HepG2 (cell line): ENCODE results near the gene ODC1. TPM values are rescaled to one million over a fixed set of nuclear protein-coding genes. Genes with fewer than 3 reads are reported as not detected.

ENCODE experiments used
- BORCS8-MEF2B ChIP-seq: sonication (generic); formaldehyde crosslinking; IDR thresholded peaks from 2 replicates; pipeline ENCODE4 v1.8.0; 2022; ENCODE audit warnings: mild to moderate bottlenecking, missing genetic modification reagents
- DBP ChIP-seq: sonication (generic); formaldehyde crosslinking; IDR thresholded peaks from 2 replicates; pipeline ENCODE4 v1.4.0; 2020; ENCODE audit warnings: missing genetic modification reagents; ENCODE audit errors: not compliant biosample characterization
- DRAP1 ChIP-seq: IDR thresholded peaks from 2 replicates; pipeline ENCODE4 v1.6.1; 2016; ENCODE audit warnings: missing genetic modification reagents, missing compliant biosample characterization
- EED ChIP-seq: sonication (generic); formaldehyde crosslinking; IDR thresholded peaks from 2 replicates; pipeline ENCODE4 v1.5.0; 2020; ENCODE audit warnings: mild to moderate bottlenecking, missing genetic modification reagents
- FOSL2 ChIP-seq: sonication (generic); formaldehyde crosslinking; IDR thresholded peaks from 2 replicates; pipeline ENCODE4 v1.4.0; 2020; ENCODE audit warnings: missing genetic modification reagents
- JUND ChIP-seq: sonication (generic); formaldehyde crosslinking; IDR thresholded peaks from 2 replicates; pipeline ENCODE4 v1.8.0; 2022; ENCODE audit warnings: mild to moderate bottlenecking, missing genetic modification reagents
- RARG ChIP-seq: sonication (generic); formaldehyde crosslinking; IDR thresholded peaks from 2 replicates; pipeline ENCODE4 v1.4.0; 2020; ENCODE audit warnings: low read depth, mild to moderate bottlenecking, missing genetic modification reagents
- RCOR2 ChIP-seq: IDR thresholded peaks from 2 replicates; pipeline ENCODE4 v1.6.1; 2016; ENCODE audit warnings: missing biosample characterization, missing genetic modification reagents
- RXRB ChIP-seq: IDR thresholded peaks from 2 replicates; pipeline ENCODE4 v1.6.1; 2016; ENCODE audit warnings: borderline replicate concordance, missing genetic modification reagents, missing compliant biosample characterization
- SP5 ChIP-seq: IDR thresholded peaks from 2 replicates; pipeline ENCODE4 v1.6.1; 2016; ENCODE audit warnings: low read depth, borderline replicate concordance
- YEATS4 ChIP-seq: sonication (generic); formaldehyde crosslinking; IDR thresholded peaks from 2 replicates; pipeline ENCODE4 v1.4.0; 2020; ENCODE audit warnings: missing genetic modification reagents, borderline replicate concordance
- ZNF329 ChIP-seq: sonication (generic); formaldehyde crosslinking; IDR thresholded peaks from 2 replicates; pipeline ENCODE4 v1.9.0; 2021; ENCODE audit warnings: low read depth, mild to moderate bottlenecking, missing genetic modification reagents
- ZNF616 ChIP-seq: sonication (generic); formaldehyde crosslinking; IDR thresholded peaks from 2 replicates; pipeline ENCODE4 v1.5.0; 2020; ENCODE audit warnings: low read depth, mild to moderate bottlenecking, missing genetic modification reagents
- ZNF646 ChIP-seq: sonication (generic); formaldehyde crosslinking; IDR thresholded peaks from 2 replicates; pipeline ENCODE4 v1.9.0; 2021; ENCODE audit warnings: mild to moderate bottlenecking, missing genetic modification reagents
- ZNF749 ChIP-seq: sonication (generic); formaldehyde crosslinking; IDR thresholded peaks from 2 replicates; pipeline ENCODE4 v1.8.0; 2022; ENCODE audit warnings: mild to moderate bottlenecking, missing genetic modification reagents, moderate library complexity, borderline replicate concordance
- ZNF790 ChIP-seq: sonication (generic); formaldehyde crosslinking; IDR thresholded peaks from 2 replicates; pipeline ENCODE4 v1.8.0; 2022; ENCODE audit warnings: missing genetic modification reagents, mild to moderate bottlenecking, borderline replicate concordance
- polyA plus RNA-seq, 8 experiments: library from polyadenylated mRNA; depleted of rRNA in 3 of 8; stranded (reverse) in 7 of 8; unstranded in 1 of 8; fragments of >200 nt; fragmentation: Illumina TruSeq in 4 of 8; extraction: Trizol in 4 of 8; gene quantifications; 2 replicates each; pipeline versions ENCODE4 v1.2.1 to v1.2.3, GENCODE V29; 2011 to 2016; ENCODE audit warnings: low read depth in 4 of 8, missing spikeins in 1 of 8, mixed read lengths in 1 of 8; ENCODE audit not compliant: insufficient read depth in 1 of 8
- total RNA-seq, 5 experiments: library from RNA; depleted of rRNA; stranded (reverse); fragments of >200 nt; fragmentation: Illumina TruSeq; extraction: Trizol; gene quantifications; 2 replicates each; pipeline ENCODE4 v1.2.3, GENCODE V29; 2016; ENCODE audit warnings: low read depth in 1 of 5

The ODC1 gene
- total and polyA plus RNA-seq, 2 of the 13 experiments (the other 11 are each of a cell fraction or from before 2014, with no cell fraction given), result 142 to 371 TPM

- TF ChIP-seq ZNF616 (0 out of 2 replicates have a peak, but pooled peaks have one; percentile 41), RXRB (CRISPR knock-in tag) (peak; percentile 65; the same call in 1 of the 2 replicates), ZNF329 (no peak), SP5 (0 out of 2 replicates have a peak, but pooled peaks have one; percentile 60), FOSL2 (CRISPR knock-in tag) (peak; percentile 77), JUND (CRISPR knock-in tag) (no peak), BORCS8-MEF2B (CRISPR knock-in tag) (no peak), DRAP1 (CRISPR knock-in tag) (peak; percentile 42; the same call in 1 of the 2 replicates), ZNF646 (no peak), YEATS4 (CRISPR knock-in tag) (no peak), ZNF790 (CRISPR knock-in tag) (no peak), ZNF749 (0 out of 2 replicates have a peak, but pooled peaks have one; percentile 23), RCOR2 (no peak; the same call in 1 of the 2 replicates), EED (CRISPR knock-in tag) (no peak), DBP (CRISPR knock-in tag) (no peak), RARG (no peak)
Observed at GRCh38 chr2:10407841-10408648, 40.1 kb downstream of the ODC1 start (continued).
